HG03135 (cell line): ENCODE results near the gene LRP1.
A peak's percentile ranks its signal among the peaks of the same experiment; 100 is the strongest.

Experiments used
- ATAC-seq: cut with Tn5 transposase; IDR thresholded peaks from one replicate; pipeline ENCODE4 v1.9.1; 2021; ENCODE audit warnings: mild to moderate bottlenecking, moderate library complexity; ENCODE audit not compliant: unreplicated experiment

Gene LRP1

GRCh38 chr12:57127726-57128518 lies at the start of gene LRP1:
Gene LRP1 (plus strand): TSS chr12:57128483. CDS start chr12:57128965, 482 bp downstream.
- no peak for ATAC-seq

- peak; percentile 96 for ATAC-seq
These were observed 49.5 kb upstream of the LRP1 start, which contains the start of gene NEMP1 for GRCh38 chr12:57078519-57079404. Gene NEMP1 (minus strand): TSS chr12:57078791. CDS start chr12:57078745, 46 bp downstream.

- no peak for ATAC-seq
These were observed 48.5 kb upstream of the LRP1 start for GRCh38 chr12:57079821-57080220.

DNA sequence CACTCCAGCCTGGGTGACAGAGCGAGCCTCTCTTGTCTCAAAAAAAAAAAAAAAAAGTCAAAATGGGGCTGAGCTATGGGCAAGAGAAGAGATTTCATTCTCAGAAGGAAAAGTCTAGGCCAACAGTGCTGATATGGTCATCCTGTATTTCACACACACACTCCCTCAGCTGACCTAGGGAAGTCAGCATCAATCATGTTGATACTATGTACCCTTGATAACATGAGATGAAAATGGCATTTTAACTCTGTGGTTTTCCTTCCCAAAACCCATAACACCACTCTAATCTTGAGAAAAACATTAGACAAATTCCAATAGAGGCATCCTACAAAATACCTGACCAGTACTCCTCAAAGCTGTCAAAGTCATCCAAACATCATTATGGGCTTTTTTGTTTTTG lies 47.4 kb upstream of the LRP1 start:
- no peak for ATAC-seq

DNA sequence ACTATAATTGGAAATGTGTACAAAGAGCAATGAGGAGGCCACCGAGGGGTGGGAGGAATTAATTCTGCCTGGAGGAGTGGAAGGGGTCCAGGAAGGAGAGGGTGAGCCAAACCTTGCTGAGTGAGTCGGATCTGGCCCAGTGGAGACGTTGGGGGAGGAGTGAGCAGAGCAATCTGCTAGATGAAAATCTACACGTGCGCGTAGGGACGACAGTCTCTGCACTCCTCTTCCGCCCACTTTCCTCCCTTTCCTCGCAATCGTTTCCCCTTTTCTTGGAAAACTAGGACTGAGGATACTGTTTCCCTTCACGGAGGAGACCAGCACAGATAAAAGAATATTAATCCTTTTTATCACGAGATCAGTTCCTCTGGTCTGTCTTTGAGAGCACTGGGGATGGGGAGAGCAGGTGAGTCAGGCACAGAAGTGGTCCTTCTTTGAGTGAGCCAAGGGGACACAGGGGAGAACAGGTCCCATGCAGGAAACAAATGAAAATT lies 42.2 kb upstream of the LRP1 start:
- no peak for ATAC-seq

DNA sequence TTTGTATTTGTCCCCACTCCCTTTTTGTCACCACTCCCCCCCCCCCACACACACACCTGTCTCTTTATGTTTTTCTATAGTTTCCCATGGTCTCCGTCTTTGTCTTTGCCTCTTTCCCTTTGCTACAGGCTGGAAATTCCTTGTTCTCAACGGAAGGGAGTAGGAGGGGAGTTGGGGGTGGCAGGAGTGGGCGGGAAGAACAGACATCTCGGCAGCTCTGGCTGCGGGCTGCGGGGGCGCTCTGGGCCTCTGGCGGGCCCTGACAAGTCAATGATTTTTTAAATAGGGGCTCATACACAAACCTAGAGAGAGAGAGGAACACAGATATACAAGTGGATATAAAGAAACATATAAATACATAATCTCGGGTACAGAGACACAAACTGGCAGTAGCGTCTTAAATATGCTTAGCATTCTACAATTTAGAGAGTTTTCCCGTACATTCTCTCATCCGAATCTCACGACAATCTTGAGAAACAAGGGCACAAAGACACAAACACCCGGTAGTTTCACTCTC lies 41.7 kb upstream of the LRP1 start:
- ATAC-seq, result no peak

- peak; percentile 29 for ATAC-seq
These were observed 41.1 kb upstream of the LRP1 start for GRCh38 chr12:57087010-57087690.

DNA sequence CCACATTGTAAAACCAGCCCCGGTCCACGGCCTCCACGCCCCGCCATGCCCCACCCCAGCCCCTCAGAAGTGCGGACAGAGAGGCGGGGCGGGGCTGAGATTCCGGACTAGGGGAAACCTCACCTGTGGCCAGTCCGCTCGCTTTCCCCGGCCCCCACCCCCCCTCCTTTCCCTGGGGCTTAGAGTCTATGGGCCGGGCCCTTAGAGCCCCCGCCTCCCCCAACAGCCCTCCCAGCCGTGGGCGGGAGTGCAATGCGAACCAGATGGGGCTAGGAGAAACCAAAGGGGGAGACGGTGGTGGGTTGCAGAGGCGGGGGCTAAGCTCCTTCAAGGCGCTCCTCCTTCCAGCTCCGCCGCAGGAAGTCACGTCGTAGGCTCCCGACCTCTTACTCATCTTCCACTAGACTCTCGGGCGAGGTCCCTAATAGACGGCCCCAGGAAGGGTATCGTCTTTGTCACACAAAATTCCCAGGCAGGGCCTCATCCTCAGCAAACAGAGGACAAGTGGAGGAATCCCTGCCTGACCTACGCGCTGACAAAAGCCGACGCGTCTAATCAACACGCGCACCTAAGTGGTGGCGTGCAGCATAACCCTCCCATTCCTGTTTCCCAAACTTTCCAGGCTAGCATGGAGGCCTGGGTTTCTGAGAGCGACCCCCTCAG lies 40.5 kb upstream of the LRP1 start:
- peak; percentile 37 for ATAC-seq

DNA sequence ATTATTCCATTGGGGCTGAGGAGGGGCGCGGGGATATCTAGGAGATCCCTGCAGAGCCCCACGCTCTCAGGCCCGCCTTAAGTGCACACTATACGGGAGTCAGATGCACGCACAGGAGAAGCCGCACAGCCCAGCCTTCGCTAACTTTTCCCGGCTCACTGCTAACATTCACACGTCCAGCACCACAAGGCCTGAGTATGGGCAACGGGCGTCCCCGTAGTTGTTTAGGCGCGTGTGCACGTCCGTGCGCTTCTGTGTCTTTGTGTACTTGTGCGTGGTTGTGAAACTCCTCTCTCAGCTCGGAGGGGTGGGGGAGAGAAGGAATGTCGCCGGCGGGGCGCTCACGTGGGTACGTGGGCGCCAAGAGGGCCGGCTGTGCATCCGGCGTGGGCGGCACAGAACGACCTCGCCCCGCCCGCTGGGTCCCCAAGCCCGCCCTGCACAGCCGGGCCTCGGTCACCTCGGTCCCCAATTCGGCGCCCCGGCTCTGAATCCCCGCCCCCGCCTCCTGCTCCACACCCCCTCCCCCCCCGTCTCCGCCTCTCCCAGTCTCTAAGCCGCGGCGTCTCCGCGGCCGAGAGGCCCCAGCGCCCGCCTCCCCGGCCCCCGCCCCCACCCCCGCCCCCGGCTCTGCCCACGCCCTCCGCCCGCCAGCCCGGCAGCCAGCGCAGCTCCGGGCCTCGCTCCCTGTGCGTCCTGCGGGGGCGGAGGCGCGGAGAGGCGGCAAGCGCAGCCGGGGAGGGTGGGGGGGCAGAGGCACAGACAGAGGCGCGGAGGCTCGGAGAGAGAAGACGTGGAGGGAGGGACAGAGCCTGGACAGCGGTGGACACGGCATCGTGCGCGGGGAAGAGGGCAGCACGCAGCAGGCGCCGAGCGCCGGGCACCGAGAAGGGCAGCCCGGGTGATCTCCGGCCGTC lies 39.7 kb upstream of the LRP1 start, which contains the start of gene NAB2:
TSS of gene NAB2 (plus strand) at position 761 of the 917 bp plus-strand sequence. CDS start 158 bp downstream, outside the sequence.
- ATAC-seq, result peak; percentile 44

DNA sequence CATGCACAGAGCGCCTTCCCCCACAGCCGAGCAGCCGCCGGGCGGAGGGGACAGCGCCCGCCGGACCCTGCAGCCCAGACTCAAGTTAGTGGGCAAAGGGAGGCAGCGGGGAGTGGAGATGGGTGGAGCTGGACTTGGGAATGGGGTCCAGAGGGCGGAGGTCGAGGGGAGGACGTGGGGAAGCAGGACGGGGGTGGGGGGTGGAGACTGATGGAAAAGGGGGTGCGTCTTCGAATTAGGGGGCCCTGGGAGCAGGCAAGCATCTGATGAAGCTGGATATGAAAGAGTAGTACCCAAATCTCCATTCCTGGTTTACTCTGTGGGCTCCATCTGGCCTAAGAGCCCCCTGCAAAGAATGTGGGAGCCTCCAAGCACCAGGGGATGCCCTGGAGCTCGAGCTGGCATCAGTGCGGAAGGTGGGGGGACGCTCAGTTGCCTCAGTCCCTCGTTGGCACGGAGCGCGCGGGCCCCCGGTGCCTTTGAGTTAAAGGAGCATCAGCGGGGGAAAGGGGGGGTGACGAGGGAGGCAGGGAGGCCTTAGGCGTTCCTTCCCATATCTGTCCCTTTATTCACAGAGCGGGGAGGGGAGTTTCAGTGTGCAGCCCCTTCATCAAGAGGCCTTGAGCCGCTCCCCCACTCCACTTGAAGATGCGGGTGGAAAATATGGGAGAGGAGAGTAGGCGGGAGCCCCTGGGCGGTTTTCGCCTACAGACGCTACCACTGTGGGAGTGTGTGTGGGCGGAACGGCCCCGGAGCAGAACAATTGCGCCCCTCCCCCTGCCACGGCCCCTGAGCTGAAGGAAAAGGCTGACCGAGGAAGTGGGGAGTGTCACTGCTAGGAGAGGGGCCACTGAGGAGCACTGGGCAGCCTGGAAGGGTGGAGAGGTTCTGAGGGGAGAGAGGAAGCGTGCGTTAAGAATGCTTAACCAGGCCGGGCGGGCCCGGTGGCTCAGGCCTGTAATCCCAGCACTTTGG lies 38.7 kb upstream of the LRP1 start:
- no peak for ATAC-seq

DNA sequence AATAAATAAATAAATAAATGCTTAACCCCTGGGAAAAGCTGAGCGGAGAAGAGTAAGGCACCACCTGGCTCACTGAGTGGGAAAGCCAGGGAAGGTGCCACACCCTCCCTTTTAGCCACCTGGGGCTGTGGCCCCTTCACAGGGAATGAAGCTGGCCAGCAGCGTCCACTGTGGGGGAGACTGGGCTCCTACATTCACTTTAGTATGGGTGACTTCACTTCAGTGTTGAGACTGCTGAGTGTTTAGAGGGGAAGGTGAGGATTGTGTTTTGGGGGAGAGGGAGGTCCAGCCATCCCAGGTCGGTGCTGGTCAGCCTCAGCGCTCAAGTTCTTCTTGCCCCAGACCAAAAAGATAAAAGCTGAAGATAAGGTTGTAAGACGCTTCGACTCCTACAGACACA lies 37.8 kb upstream of the LRP1 start:
- no peak for ATAC-seq

- no peak for ATAC-seq
These were observed 37.2 kb upstream of the LRP1 start for GRCh38 chr12:57090924-57091637.

- no peak for ATAC-seq
These were observed 36.4 kb upstream of the LRP1 start for GRCh38 chr12:57091638-57092528.

DNA sequence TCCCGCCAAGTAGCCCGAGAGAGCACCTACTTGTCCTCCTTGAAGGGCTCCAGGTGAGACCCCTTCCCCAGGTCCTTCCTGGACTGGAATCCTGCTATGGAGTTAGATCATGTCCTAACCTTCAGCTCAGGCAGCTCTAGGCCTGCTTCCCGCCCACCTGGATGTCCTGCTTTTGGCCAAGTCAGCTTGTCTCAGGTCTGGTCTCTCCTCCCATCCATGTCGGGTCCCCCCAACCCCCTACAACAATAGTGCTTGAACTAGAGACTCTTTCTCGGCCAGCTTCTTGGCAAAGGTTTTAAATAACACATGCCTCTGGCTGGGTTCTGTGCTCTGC lies 35.8 kb upstream of the LRP1 start:
- no peak for ATAC-seq

DNA sequence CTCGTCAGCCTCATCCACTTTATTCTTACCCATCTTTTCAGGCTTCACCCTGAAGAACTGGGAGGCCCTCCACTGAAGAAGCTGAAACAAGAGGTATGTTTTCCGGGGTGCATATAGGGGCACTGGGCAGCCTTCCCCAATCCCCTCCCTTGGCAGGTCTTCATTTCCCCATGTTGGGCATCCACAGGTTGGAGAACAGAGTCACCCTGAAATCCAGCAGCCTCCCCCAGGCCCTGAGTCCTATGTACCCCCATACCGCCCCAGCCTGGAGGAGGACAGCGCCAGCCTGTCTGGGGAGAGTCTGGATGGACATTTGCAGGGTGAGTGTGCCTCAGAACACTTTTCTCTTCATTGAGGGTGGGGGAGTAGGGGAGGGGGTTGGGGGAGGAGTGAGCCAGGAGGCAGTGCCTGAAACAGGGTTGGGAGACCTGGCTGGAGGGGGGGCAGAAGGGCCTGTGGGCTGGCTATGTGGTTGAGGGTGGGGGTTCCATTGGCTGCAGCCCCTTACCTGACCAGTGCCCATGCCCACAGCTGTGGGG lies 35.3 kb upstream of the LRP1 start:
- no peak for ATAC-seq
